Ishikawa (cell line): ENCODE data around the gene NFIB.

Experiments used
- MAX ChIP-seq: IDR thresholded peaks from 2 replicates; pipeline ENCODE4 v1.6.1; 2012
- NFIC ChIP-seq: IDR thresholded peaks from 2 replicates; pipeline ENCODE4 v1.6.1; 2012
- TAF1 ChIP-seq: IDR thresholded peaks from 2 replicates; pipeline ENCODE4 v1.6.1; 2012; ENCODE audit warnings: low read depth, mild to moderate bottlenecking

DNA sequence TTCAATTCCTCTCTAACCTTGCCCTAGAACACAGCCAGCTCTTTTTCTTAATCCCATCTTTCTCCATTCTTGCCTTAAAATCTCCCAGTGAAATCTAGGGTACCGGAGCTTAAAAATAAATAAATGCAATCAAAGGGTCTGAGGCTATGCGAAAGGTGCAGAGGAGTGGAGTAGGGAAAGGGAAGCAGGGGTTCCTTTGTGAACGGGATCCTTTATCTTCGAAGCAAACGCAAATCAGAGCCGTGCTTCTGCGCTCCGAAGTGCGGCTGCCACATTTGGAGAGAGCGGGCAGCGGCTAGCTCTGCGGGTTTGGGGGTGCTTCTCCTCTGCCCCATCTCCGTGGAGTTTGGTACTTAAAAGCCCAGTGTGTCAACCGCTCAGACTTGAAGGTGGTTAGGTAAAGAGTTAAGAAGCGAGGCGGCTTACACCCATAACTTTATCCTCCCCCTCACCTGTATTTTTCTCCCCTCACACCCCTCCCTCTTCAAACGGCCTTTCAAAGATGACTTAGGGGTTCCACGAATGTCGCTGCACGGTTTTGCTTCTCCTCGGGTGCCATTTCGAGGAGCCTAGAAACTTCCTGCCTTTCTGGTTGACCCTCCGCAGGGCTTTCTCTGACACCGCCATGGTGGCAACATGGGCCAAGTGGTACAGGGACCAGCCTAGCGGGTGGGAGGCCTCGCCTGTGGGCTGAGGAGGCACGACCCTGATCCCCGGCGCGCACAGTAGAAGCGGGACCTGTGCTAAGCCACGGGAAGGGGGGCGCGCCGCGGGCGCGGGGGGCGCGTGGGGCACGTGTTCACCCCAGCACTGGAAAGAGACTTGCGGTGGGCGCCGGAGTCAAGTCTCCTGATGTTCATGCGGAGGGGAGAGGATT is 31.7 kb upstream of the NFIB start:
- no peak for TF ChIP-seq NFIC
- no peak for TF ChIP-seq TAF1
- no peak for TF ChIP-seq MAX
